Neural crest cell (in vitro differentiated cells): ENCODE measurements around the gene VPS37D. TPM values are rescaled to one million over a fixed set of nuclear protein-coding genes. Genes with fewer than 3 reads are reported as not detected.

Experiments used
- DNase-seq: peaks from one replicate; pipeline ENCODE4 v3.0.0; 2021; ENCODE audit warnings: low read depth, mixed read lengths, low spot score
- H3K27ac Mint-ChIP-seq: one replicate; pipeline ENCODE4 v1.8.0; 2021; ENCODE audit warnings: mild to moderate bottlenecking, mixed read lengths; ENCODE audit not compliant: unreplicated experiment
- H3K27me3 Mint-ChIP-seq: 2 replicates; pipeline ENCODE4 v1.8.0; 2021; ENCODE audit warnings: low read depth, mild to moderate bottlenecking, mixed read lengths
- H3K36me3 Mint-ChIP-seq: 2 replicates; pipeline ENCODE4 v1.8.0; 2021; ENCODE audit warnings: low read depth, mild to moderate bottlenecking, mixed read lengths
- H3K4me1 Mint-ChIP-seq: 2 replicates; pipeline ENCODE4 v1.8.0; 2021; ENCODE audit warnings: mixed read lengths
- H3K4me3 Mint-ChIP-seq: one replicate; pipeline ENCODE4 v1.8.0; 2021; ENCODE audit warnings: mild to moderate bottlenecking, mixed read lengths
- H3K9me3 Mint-ChIP-seq: 2 replicates; pipeline ENCODE4 v1.8.0; 2021; ENCODE audit warnings: mixed read lengths
- total RNA-seq: library from RNA; stranded (reverse); gene quantifications from 2 replicates; pipeline ENCODE4 v1.2.1, GENCODE V29; 2021
- TF ChIP-seq, protein P1 (sequence below): fragments of 200-600 bp; sonication (generic); conservative IDR thresholded peaks from 2 replicates; pipeline ENCODE4 v1.5.0; 2021; ENCODE audit warnings: antibody characterized with exemption, mild to moderate bottlenecking

Gene VPS37D
- total RNA-seq, 1 donor from 2014 or later = 10.0 TPM

DNA sequence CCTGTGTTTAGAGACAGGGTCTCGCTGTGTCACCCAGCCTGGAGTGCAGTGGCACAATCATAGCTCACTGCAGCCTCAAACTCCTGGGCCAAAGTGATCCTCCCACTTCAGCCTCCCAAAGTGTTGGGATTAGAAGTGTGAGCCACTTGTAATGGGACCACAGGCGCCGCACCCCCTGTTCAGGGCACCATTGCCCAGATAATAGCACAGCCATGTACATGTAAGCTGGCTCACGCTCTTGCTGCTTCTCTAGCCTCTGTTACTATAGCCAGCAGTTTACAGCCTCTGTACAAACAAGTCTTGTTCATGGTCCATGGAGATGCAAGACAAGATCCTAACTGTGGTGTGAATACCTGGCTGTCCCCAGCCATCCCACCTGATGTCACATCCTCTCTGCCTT lies 39.1 kb upstream of the VPS37D start:
- no peaks in the 10 kb centered on the region for H3K9me3 Mint-ChIP-seq
- TF ChIP-seq, protein P1, sequence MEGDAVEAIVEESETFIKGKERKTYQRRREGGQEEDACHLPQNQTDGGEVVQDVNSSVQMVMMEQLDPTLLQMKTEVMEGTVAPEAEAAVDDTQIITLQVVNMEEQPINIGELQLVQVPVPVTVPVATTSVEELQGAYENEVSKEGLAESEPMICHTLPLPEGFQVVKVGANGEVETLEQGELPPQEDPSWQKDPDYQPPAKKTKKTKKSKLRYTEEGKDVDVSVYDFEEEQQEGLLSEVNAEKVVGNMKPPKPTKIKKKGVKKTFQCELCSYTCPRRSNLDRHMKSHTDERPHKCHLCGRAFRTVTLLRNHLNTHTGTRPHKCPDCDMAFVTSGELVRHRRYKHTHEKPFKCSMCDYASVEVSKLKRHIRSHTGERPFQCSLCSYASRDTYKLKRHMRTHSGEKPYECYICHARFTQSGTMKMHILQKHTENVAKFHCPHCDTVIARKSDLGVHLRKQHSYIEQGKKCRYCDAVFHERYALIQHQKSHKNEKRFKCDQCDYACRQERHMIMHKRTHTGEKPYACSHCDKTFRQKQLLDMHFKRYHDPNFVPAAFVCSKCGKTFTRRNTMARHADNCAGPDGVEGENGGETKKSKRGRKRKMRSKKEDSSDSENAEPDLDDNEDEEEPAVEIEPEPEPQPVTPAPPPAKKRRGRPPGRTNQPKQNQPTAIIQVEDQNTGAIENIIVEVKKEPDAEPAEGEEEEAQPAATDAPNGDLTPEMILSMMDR = no peak
- peaks cover 71% of the 10 kb centered on the region for H3K27me3 Mint-ChIP-seq

DNA sequence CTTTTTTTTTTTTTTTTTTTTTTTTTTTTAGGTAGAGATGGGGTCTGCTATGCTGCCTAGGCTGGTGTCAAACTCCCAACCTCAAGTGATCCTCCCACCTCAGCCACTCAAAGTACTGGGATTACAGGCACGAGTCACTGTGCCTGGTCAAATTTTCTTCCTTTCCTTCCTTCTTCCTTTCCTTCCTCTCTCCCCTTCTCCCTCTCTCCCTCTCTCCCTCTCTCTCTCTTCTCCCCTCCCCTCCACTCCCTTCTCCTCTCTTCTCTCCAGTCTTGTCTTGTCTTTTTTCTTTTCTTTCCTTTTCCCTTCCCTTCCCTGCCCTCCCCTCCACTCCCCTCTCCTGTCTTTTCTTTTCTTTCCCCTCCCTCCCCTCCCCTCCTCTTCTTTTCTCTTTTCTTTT lies 36.1 kb upstream of the VPS37D start:
- no peaks in the 10 kb centered on the region for H3K4me1 Mint-ChIP-seq
- H3K9me3 Mint-ChIP-seq = peaks cover 4% of the 10 kb centered on the region
- H3K27me3 Mint-ChIP-seq = peaks cover 55% of the 10 kb centered on the region
- no peaks in the 10 kb centered on the region for H3K36me3 Mint-ChIP-seq
- no peak overlapping the region for H3K4me3 Mint-ChIP-seq
- no peak for DNase-seq
- H3K27ac Mint-ChIP-seq = no peak overlapping the region
- TF ChIP-seq, protein P1 = no peak

More for the DNA sequence above, 39.1 kb upstream of the VPS37D start:
- H3K4me3 Mint-ChIP-seq = no peak overlapping the region
- no peaks in the 10 kb centered on the region for H3K4me1 Mint-ChIP-seq
- no peak for DNase-seq
- H3K27ac Mint-ChIP-seq = no peak overlapping the region
- no peaks in the 10 kb centered on the region for H3K36me3 Mint-ChIP-seq

DNA sequence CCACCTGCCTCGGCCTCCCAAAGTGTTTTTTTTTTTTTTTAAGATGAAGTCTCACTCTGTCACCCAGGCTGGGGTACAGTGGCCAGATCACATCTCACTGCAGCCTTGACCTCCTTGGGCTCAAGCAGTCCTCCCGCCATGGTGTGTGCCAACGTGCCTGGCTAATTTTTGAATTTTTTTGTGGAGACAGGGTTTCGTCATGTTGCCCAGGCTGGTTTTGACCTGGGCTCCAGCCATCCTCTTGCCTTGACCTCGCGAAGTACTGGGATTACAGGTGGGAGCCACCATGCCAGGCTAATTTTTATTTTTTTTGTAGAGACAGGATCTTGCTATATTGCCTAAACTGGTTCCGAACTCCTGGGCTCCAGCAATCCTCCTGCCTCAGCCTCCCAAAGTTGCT lies 34.3 kb upstream of the VPS37D start:
- Mint-ChIP-seq H3K4me1 (no peaks in the 10 kb centered on the region), H3K9me3 (peaks cover 4% of the 10 kb centered on the region), H3K36me3 (no peaks in the 10 kb centered on the region), H3K27ac (no peak overlapping the region), H3K4me3 (no peak overlapping the region), H3K27me3 (peaks cover 38% of the 10 kb centered on the region)
- DNase-seq = no peak
- TF ChIP-seq, protein P1 = no peak

DNA sequence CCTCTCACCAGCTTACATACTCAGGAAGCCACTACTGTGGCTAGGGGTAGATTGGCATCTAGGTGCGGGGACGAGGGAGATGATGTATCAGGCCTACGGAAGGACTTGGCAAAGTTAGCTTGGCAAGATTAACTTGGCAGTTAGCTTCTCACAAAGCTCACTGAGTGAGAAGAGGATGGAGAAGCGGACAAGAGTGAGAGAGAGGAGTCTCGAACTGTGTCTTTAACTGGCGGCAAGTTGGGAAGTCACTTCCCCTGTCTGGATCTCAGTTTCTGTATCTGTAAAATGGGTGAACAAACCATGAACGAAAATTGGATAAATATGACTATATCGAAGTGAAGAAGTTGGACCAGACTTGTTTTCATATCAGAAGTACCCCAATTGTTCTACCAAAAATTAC lies 33.8 kb upstream of the VPS37D start:
- Mint-ChIP-seq H3K27me3 (peaks cover 35% of the 10 kb centered on the region), H3K36me3 (no peaks in the 10 kb centered on the region), H3K4me1 (no peaks in the 10 kb centered on the region), H3K9me3 (peaks cover 4% of the 10 kb centered on the region), H3K4me3 (no peak overlapping the region), H3K27ac (no peak overlapping the region)
- TF ChIP-seq, protein P1 = no peak
- DNase-seq = no peak

DNA sequence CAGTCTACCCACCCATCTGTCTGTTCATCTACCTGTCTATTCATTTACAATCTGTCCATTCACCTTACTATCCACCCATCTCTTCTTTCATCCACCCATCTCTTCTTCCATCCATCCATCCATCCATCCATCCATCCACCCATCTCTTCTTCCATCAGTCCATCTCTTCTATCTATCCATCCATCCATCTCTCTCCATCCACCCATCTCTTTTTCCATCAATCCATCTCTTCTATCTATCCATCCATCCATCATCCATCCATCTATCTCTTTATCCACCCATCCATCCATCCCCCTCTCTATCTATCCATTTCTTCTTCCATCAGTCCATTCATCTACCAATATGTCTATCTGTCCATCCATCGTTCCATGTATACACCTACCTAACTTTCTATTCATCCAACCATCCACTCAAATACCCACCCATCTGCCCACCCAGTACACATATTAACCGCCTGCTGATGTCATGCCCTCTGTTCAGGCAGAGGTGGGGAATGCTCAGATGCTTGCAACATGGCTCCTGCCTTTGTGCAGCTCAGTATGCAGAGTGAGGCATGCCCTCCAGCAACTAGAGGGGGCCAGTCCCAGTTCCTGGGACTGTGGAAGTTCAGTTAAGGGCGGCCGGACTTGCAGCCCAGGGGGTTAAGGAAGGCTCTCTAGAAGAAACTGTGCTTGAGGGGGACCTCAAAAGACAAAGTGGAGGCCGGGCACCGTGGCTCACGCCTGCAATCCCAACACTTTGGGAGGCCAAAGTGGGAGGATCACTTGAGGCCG lies 32.0 kb upstream of the VPS37D start:
- Mint-ChIP-seq H3K27ac (no peak overlapping the region), H3K9me3 (peaks cover 4% of the 10 kb centered on the region), H3K4me1 (no peaks in the 10 kb centered on the region), H3K4me3 (no peak overlapping the region), H3K36me3 (no peaks in the 10 kb centered on the region), H3K27me3 (peaks cover 34% of the 10 kb centered on the region)
- no peak for DNase-seq
- TF ChIP-seq, protein P1 = no peak
